WTC11 (cell line): ENCODE measurements around the gene RUNX1.

Source experiments
- AFF4 ChIP-seq: sonication (generic); formaldehyde crosslinking; IDR thresholded peaks from 2 replicates; pipeline ENCODE4 v1.8.1; 2023; ENCODE audit warnings: mild to moderate bottlenecking, missing genetic modification reagents, borderline replicate concordance
- ATF2 ChIP-seq: sonication (generic); formaldehyde crosslinking; IDR thresholded peaks from 2 replicates; pipeline ENCODE4 v1.8.1; 2022; ENCODE audit warnings: low read depth, missing genetic modification reagents, borderline replicate concordance

- TF ChIP-seq AFF4 (CRISPR knock-in tag) (no peak), ATF2 (no peak)
These were observed 71.8 kb downstream of the RUNX1 start for GRCh38 chr21:34977333-34977732.
